Stimulated activated CD8-positive, alpha-beta memory T cell treated with anti-CD3 and anti-CD28 coated beads, Interleukin-15, amount 100 ng/mL, for 24 hours (primary cell): ENCODE measurements around the gene SLC7A9.
"Not testable (repeated sequence)": the region's sequence is repeated elsewhere in the genome, so short reads cannot be mapped to it uniquely, and the experiment has no call there.

Experiments used
- DNase-seq: peaks from one replicate; pipeline ENCODE4 v3.0.0-alpha.2; 2020; ENCODE audit warnings: low read depth

Gene SLC7A9

GRCh38 chr19:32800754-32801153, 68.8 kb downstream of the SLC7A9 start:
- DNase-seq = no peak

DNA sequence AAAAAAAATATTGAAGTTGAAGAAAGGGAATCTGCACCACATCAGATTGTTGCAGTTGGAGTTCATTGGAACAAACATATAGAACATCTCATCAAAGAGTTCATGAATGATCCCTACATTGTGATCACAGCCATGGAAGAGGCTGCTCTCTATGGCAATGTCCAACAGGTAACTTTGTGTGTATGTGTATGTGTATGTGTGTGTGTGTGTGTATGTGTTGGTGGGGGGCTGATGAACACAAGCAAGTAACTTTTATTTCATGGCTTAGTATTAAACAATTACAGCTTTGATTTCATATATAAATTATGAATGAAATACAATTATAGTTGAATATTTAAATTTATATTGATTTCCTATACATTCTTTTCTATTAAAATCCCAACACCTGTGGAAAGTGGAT, 69.4 kb downstream of the SLC7A9 start:
- no peak for DNase-seq

- DNase-seq = no peak
Measured at GRCh38 chr19:32798201-32798600, 71.4 kb downstream of the SLC7A9 start.

GRCh38 chr19:32789429-32789828, 80.1 kb downstream of the SLC7A9 start:
- no peak for DNase-seq

DNA sequence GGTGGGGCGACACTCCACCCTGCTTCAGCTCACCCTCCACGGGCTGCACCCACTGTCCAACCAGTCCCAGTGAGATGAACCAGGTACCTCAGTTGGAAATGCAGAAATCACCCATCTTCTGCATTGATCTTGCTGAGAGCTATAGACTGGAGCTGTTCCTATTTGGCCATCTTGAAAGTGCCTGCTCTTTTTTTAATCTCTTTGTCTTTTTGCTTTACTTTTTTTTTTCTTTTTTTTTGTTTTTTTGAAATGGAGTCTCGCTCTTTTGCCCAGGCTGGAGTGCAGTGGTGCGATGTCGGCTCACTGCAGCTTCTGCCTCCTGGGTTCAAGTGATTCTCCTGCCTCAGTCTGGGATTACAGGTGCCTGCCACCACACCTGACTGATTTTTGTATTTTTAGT, 81.7 kb downstream of the SLC7A9 start:
- DNase-seq = not testable (repeated sequence)

DNA sequence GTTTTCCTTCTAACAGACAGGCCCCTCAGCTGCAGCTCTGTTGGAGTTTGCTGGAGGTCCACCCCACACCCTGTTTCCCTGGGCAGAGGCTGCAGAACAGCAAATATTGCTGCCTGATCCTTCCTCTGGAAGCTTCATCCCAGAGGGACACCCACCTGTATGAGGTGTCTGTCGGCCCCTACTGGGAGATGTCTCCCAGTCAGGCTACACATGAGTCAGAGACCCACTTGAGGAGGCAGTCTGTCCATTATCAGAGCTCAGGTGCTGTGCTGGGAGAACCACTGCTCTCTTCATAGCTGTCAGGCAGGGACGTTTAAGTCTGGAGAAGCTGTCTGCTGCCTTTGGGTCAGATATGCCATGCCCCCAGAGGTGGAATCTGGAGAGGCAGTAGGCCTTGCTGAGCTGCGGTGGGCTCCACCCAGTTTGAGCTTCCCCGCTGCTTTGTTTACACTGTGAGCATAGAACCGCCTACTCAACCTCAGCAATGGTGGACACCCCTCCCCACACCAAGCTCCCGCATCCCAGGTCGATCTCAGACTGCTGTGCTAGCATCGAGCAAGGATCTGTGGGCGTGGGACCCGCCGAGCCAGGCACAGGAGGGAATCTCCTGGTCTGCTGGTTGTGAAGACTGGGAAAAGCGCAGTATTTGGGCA, 82.3 kb downstream of the SLC7A9 start:
- not testable (repeated sequence) for DNase-seq

- not testable (repeated sequence) for DNase-seq
Measured at GRCh38 chr19:32782089-32782488, 87.5 kb downstream of the SLC7A9 start.

DNA sequence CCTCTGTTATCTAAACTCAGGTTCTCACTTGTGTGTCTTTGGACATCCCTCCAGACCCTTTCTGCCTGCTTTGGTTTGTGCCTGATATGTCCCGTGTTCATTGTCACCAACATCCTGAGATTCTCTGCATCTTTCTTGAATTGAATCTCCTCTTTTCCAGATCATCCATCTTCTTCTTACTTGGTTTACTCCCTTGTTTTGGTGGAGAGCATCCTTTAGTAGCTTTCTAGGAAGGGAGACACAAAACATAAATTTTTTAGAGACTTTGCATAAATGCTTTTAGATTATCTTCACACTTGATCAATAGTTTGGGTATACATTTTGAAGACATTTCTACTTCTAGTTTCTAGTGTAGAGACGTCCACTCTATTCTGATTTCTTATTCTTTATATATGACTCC, 88.3 kb downstream of the SLC7A9 start:
- DNase-seq = no peak
